NT2/D1 (cell line): Measurements from ENCODE around the gene PIP5K1C.

ENCODE experiments used
- SUZ12 ChIP-seq: IDR thresholded peaks from 2 replicates; pipeline ENCODE4 v1.6.1; 2011; ENCODE audit not compliant: insufficient read length, insufficient read depth; ENCODE audit errors: extremely low read depth
- YY1 ChIP-seq: IDR thresholded peaks from 2 replicates; pipeline ENCODE4 v1.6.1; 2011; ENCODE audit not compliant: insufficient read length, insufficient read depth
- ZNF274 ChIP-seq: IDR thresholded peaks from 2 replicates; pipeline ENCODE4 v1.6.1; 2011; ENCODE audit warnings: mild to moderate bottlenecking, low read depth, low read length

DNA sequence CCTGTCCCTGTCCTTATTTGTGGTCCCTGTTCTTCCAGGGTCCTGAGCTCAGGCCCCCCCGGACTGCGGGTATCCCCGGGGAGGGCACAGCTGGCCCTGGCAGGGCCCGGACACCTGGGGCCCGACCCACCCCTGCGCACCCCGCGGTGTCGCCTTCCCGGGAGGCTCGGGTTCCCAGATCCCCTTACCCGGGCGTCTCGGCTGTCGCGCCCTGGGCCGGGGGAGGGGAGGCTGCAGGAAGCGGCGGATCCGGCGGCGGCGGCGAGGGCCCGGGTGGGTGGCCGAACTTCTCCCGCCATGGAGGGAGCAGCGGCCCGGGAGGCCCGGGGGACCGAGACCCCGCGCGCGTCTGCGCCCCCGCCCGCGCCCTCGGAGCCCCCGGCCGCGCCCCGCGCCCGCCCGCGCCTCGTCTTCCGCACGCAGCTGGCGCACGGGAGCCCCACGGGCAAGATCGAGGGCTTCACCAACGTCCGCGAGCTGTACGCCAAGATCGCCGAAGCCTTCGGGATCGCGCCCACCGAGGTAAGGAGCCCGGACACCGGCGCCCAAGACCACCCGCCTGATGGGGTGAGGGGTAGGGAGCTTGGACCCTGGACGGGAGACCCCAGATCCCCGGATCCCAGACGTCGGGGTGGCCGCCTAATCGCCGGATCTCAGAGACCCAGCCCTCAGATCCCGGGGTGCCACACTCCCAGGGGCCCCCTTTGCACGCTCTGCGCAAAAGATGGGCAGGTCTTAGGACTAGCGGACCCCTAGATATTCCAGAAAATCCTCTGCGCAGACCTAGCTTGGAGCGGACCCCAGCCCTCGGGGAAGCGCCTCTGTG, 114.8 kb downstream of the PIP5K1C start, which contains the start of gene GIPC3:
- TF ChIP-seq YY1 (no peak), SUZ12 (no peak), ZNF274 (no peak)
